ENCODE data around the gene DLGAP1.

DNA sequence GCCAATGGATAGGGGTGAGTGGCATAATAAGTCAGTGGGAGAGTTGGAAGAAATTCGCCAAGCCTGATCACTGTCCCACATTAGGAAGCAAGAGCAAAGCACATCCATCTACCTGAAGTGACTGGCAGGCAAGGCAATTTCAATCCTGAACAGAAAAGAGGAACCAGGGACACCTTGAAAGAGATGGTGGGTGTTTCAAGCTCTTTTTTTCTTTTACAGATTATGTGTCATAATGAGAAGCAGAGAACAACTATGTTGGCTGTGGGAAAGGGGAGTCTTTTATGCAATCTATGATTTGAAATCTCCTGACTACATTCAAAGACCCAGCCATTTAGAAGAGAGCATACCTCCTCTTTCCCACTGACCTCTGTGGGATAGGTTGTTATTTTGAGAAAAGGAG lies 941.6 kb downstream of the DLGAP1 start:
- TF ChIP-seq CTCF (IDR thresholded peaks at IDR 0.05 in 4 of 5, conservative IDR thresholded peaks at IDR 0.05 in 1 of 5) (no peak), POLR2A (IDR thresholded peaks at IDR 0.05) (no peak)
